Endodermal cell (in vitro differentiated cells): ENCODE data around the gene B3GNT2. TPM values are rescaled to one million over a fixed set of nuclear protein-coding genes. Genes with fewer than 3 reads are reported as not detected.
A peak's percentile ranks its signal among the peaks of the same experiment; 100 is the strongest.
"Not testable (repeated sequence)": the region's sequence is repeated elsewhere in the genome, so short reads cannot be mapped to it uniquely, and the experiment has no call there.

Source experiments
- DNase-seq: peaks from one replicate; pipeline ENCODE4 v3.0.0-alpha.2; 2017
- H3K27ac ChIP-seq: 2 replicates; pipeline ENCODE4 v1.5.1; 2013; ENCODE audit warnings: mild to moderate bottlenecking, low read depth, low read length, moderate library complexity
- H3K27me3 ChIP-seq: 2 replicates; pipeline ENCODE4 v1.6.1; 2013; ENCODE audit warnings: mild to moderate bottlenecking, low read length, moderate library complexity; ENCODE audit not compliant: insufficient read depth, control insufficient read depth, poor library complexity, severe bottlenecking
- H3K36me3 ChIP-seq: 2 replicates; pipeline ENCODE4 v1.7.0; 2013; ENCODE audit warnings: mild to moderate bottlenecking, low read length, moderate library complexity; ENCODE audit not compliant: control insufficient read depth, insufficient read depth
- H3K4me1 ChIP-seq: one replicate; pipeline ENCODE4 v1.7.0; 2013; ENCODE audit warnings: low read length; ENCODE audit not compliant: control insufficient read depth, insufficient read depth
- H3K4me3 ChIP-seq: 2 replicates; pipeline ENCODE4 v1.5.1; 2013; ENCODE audit warnings: mild to moderate bottlenecking, low read length, moderate library complexity
- H3K9ac ChIP-seq: 2 replicates; pipeline ENCODE4 v1.6.1; 2013; ENCODE audit warnings: mild to moderate bottlenecking, low read length, moderate library complexity; ENCODE audit not compliant: poor library complexity, severe bottlenecking; ENCODE audit errors: extremely low read depth
- H3K9me3 ChIP-seq: 2 replicates; pipeline ENCODE4 v1.6.1; 2013; ENCODE audit warnings: mild to moderate bottlenecking, low read length, moderate library complexity; ENCODE audit not compliant: control insufficient read depth
- H3K27ac Mint-ChIP-seq: 2 replicates; pipeline ENCODE4 v1.8.0; 2020; ENCODE audit warnings: mixed read lengths
- H3K27me3 Mint-ChIP-seq: 2 replicates; pipeline ENCODE4 v1.8.0; 2021; ENCODE audit warnings: mild to moderate bottlenecking, mixed read lengths; ENCODE audit not compliant: insufficient read depth
- H3K36me3 Mint-ChIP-seq: 2 replicates; pipeline ENCODE4 v1.8.0; 2020; ENCODE audit warnings: low read depth, mixed read lengths
- H3K4me1 Mint-ChIP-seq: 2 replicates; pipeline ENCODE4 v1.8.0; 2020; ENCODE audit warnings: mixed read lengths
- H3K4me3 Mint-ChIP-seq: 2 replicates; pipeline ENCODE4 v1.8.0; 2020; ENCODE audit warnings: mild to moderate bottlenecking, moderate library complexity, mixed read lengths
- H3K9me3 Mint-ChIP-seq: 2 replicates; pipeline ENCODE4 v1.8.0; 2020; ENCODE audit warnings: mild to moderate bottlenecking, mixed read lengths
- CTCF ChIP-seq: fragments of 200-600 bp; sonication (generic); conservative IDR thresholded peaks from 2 replicates; pipeline ENCODE4 v1.5.0; 2021; ENCODE audit warnings: antibody characterized with exemption, mild to moderate bottlenecking
- WGBS, 2 experiments: methylation state at CpG; one replicate each; pipeline versions ENCODE4 v1.1.5 to v1.1.7; 2013; ENCODE audit warnings: missing lambda C conversion rate in 2 of 2, mixed read lengths in 1 of 2; ENCODE audit not compliant: insufficient coverage in 1 of 2, insufficient read length in 1 of 2; 5-methylcytosine and 5-hydroxymethylcytosine counted together
- total RNA-seq, 2 donors: library from RNA; stranded (reverse); fragmentation: NEBNext Ultra II Directional in 1 of 2; extraction: Animal tissue kit (Norgen Biotek cat#: 25700) in 1 of 2; gene quantifications; 2 replicates in 1 of 2; 3 replicates in 1 of 2; pipeline ENCODE4 v1.2.1, GENCODE V29; 2021

B3GNT2 gene
- total RNA-seq, 2 donors from 2014 or later, result 38.7 to 59.2 TPM

GRCh38 chr2:62197925-62198633 is 2.2 kb downstream of the B3GNT2 start:
- Histone ChIP-seq H3K27ac (no peak overlapping the region), H3K36me3 (peaks cover 23% of the 10 kb centered on the region), H3K9ac (peak overlapping the region; percentile 38), H3K27me3 (no peaks in the 10 kb centered on the region), H3K9me3 (no peaks in the 10 kb centered on the region), H3K4me3 (peak overlapping the region; percentile 93), H3K4me1 (peaks cover 11% of the 10 kb centered on the region)
- H3K27me3 Mint-ChIP-seq, result no peaks in the 10 kb centered on the region
- WGBS, 2 experiments, result 20 to 36% methylated on average over 1 to 5 of the region's 5 CpGs
- H3K27ac Mint-ChIP-seq, result no peak overlapping the region
- peak overlapping the region; percentile 92 for H3K4me3 Mint-ChIP-seq
- no peaks in the 10 kb centered on the region for H3K9me3 Mint-ChIP-seq
- H3K36me3 Mint-ChIP-seq, result peaks cover 1% of the 10 kb centered on the region
- peaks cover 55% of the 10 kb centered on the region for H3K4me1 Mint-ChIP-seq
- TF ChIP-seq CTCF, result no peak
- no peak for DNase-seq

- not testable (repeated sequence) for H3K9me3 ChIP-seq, DNase-seq, H3K27ac Mint-ChIP-seq, H3K36me3 Mint-ChIP-seq, H3K27me3 Mint-ChIP-seq, H3K9me3 Mint-ChIP-seq, H3K27me3 ChIP-seq, H3K27ac ChIP-seq
- Mint-ChIP-seq H3K4me1 (peaks cover 56% of the 10 kb centered on the region), H3K4me3 (peak overlapping the region; percentile 92)
- peak overlapping the region; percentile 93 for H3K4me3 ChIP-seq
- H3K36me3 ChIP-seq, result peaks cover 23% of the 10 kb centered on the region
- peaks cover 11% of the 10 kb centered on the region for H3K4me1 ChIP-seq
- 94 to 96% methylated on average over 8 of the region's 8 CpGs for WGBS, 2 experiments
- peak overlapping the region; percentile 38 for H3K9ac ChIP-seq
Measured at GRCh38 chr2:62198854-62199253, 2.9 kb downstream of the B3GNT2 start.

- peak overlapping the region; percentile 92 for H3K4me3 Mint-ChIP-seq
- H3K4me1 Mint-ChIP-seq, result peaks cover 55% of the 10 kb centered on the region
- H3K36me3 ChIP-seq, result peaks cover 24% of the 10 kb centered on the region
- peak; percentile 7 for DNase-seq
- no peaks in the 10 kb centered on the region for H3K27me3 ChIP-seq
- peak overlapping the region; percentile 38 for H3K9ac ChIP-seq
- H3K4me3 ChIP-seq, result peak overlapping the region; percentile 93
- peaks cover 1% of the 10 kb centered on the region for H3K36me3 Mint-ChIP-seq
- no peaks in the 10 kb centered on the region for H3K27me3 Mint-ChIP-seq
- no peak for TF ChIP-seq CTCF
- H3K9me3 ChIP-seq, result no peaks in the 10 kb centered on the region
- H3K27ac Mint-ChIP-seq, result no peak overlapping the region
- no peak overlapping the region for H3K27ac ChIP-seq
- peaks cover 11% of the 10 kb centered on the region for H3K4me1 ChIP-seq
- no peaks in the 10 kb centered on the region for H3K9me3 Mint-ChIP-seq
- WGBS, 2 experiments, result 57% methylated on average over 1 of the region's 1 CpG; no CpG with 5 or more reads in 1 of the 2 experiments
Measured at GRCh38 chr2:62199392-62200125, 3.6 kb downstream of the B3GNT2 start.
